Choroid plexus epithelial cell (primary cell): Measurements from ENCODE around the gene ALDH7A1.
"Not testable (repeated sequence)": the region's sequence is repeated elsewhere in the genome, so short reads cannot be mapped to it uniquely, and the experiment has no call there.

Source experiments
- DNase-seq: peaks from one replicate; pipeline ENCODE4 v3.0.0-alpha.2; 2010; ENCODE audit warnings: low read depth
- H3K4me3 ChIP-seq: 2 replicates; pipeline ENCODE4 v1.5.1; 2011; ENCODE audit warnings: low read depth, mild to moderate bottlenecking, control low read depth, low read length, moderate library complexity
- TF ChIP-seq, protein P1 (sequence below): conservative IDR thresholded peaks from 2 replicates; pipeline ENCODE4 v1.5.1; 2011; ENCODE audit warnings: low read depth, mild to moderate bottlenecking, control low read depth, inconsistent platforms, low read length, moderate library complexity

The ALDH7A1 gene

GRCh38 chr5:126525630-126526245 lies 69.3 kb downstream of the ALDH7A1 start:
- TF ChIP-seq, protein P1, sequence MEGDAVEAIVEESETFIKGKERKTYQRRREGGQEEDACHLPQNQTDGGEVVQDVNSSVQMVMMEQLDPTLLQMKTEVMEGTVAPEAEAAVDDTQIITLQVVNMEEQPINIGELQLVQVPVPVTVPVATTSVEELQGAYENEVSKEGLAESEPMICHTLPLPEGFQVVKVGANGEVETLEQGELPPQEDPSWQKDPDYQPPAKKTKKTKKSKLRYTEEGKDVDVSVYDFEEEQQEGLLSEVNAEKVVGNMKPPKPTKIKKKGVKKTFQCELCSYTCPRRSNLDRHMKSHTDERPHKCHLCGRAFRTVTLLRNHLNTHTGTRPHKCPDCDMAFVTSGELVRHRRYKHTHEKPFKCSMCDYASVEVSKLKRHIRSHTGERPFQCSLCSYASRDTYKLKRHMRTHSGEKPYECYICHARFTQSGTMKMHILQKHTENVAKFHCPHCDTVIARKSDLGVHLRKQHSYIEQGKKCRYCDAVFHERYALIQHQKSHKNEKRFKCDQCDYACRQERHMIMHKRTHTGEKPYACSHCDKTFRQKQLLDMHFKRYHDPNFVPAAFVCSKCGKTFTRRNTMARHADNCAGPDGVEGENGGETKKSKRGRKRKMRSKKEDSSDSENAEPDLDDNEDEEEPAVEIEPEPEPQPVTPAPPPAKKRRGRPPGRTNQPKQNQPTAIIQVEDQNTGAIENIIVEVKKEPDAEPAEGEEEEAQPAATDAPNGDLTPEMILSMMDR: no peak
- peak; percentile 53 for DNase-seq
- H3K4me3 ChIP-seq: no peak overlapping the region

- TF ChIP-seq, protein P1: no peak
- H3K4me3 ChIP-seq: no peak overlapping the region
- peak; percentile 54 for DNase-seq
Measured at GRCh38 chr5:126523818-126524510, 71.1 kb downstream of the ALDH7A1 start.

- DNase-seq: no peak
- H3K4me3 ChIP-seq: no peak overlapping the region
- TF ChIP-seq, protein P1: no peak
Measured at GRCh38 chr5:126521130-126521529, 73.9 kb downstream of the ALDH7A1 start.

GRCh38 chr5:126520593-126520953 lies 74.4 kb downstream of the ALDH7A1 start:
- TF ChIP-seq, protein P1: no peak
- H3K4me3 ChIP-seq: no peak overlapping the region
- no peak for DNase-seq

- DNase-seq: peak; percentile 70
- TF ChIP-seq, protein P1: no peak
- H3K4me3 ChIP-seq: no peak overlapping the region
Measured at GRCh38 chr5:126519637-126520592, 75.1 kb downstream of the ALDH7A1 start.

DNA sequence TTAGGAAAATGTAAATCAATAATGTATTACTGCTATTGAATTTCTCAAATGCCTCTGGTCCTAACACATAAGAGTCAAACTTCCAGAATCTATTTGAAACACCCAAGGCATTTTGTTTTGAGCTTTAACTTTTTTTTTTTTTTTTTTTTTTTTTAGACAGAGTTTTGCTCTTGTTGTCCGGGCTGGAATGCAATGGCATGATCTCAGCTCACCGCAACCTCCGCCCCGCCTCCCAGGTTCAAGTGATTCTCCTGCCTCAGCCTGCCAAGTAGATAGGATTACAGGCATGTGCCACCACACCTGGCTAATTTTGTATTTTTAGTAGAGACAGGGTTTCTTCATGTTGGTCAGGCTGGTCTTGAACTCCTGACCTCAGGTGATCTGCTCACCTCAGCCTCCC lies 75.8 kb downstream of the ALDH7A1 start:
- peak; percentile 81 for DNase-seq
- H3K4me3 ChIP-seq: not testable (repeated sequence)

DNA sequence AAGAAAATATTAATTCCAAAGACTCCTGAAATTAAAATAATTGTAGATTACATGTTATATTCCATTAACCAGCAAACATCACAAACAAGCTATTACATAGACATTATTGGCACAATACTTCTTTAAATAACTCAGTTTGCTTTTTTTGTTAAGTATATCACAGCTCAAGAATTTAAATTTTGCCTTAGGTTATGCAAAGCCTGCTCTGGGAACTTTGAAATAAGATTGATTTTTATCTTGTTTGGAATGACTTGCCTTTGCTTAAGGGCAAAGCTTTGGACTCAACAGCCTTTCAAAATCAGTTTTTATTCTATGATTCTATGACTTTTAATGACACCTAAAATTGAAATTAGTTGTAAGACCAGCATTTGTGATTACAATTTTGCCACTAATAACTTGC lies 78.2 kb downstream of the ALDH7A1 start:
- TF ChIP-seq, protein P1: no peak
- no peak overlapping the region for H3K4me3 ChIP-seq
- no peak for DNase-seq
